Measurements from ENCODE around the gene ZNF550.

Gene ZNF550

DNA sequence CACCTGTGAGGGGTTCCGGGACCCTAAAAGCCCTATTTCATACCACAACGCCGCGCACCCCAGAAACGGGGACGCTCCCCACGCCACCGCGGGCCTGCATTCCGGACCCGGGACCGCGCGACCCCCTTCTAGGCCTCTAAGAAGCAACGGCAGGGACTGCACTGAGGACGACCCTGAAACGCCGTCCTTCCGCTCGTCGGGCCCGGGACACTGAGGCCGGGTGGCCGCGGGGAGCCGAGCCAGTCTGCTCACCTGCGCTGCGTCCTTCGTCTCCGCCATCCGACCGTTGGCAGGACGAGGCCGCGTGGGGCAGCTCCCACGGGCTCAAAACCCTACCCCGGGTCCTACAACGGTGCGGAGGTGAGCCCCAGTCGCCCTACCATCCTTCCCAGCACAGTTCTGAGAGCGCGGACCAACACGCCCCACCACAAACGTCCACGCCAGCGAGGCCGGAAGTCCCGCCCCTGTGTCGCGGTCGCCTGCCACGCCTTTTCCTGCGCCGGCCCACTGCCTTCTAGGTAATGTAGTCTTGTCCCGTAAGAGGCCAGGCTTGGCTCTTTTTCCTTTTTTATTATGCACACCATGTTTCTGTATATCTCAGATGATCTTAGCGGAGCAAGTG, at the start of gene ZNF550:
ZNF550 (minus strand) TSS at position 460 of the 622 bp plus-strand sequence; CDS start at position 279, 181 bp downstream.
- peak; percentile 94 for DNase-seq (ENCODE audit: low spot score)

DNA sequence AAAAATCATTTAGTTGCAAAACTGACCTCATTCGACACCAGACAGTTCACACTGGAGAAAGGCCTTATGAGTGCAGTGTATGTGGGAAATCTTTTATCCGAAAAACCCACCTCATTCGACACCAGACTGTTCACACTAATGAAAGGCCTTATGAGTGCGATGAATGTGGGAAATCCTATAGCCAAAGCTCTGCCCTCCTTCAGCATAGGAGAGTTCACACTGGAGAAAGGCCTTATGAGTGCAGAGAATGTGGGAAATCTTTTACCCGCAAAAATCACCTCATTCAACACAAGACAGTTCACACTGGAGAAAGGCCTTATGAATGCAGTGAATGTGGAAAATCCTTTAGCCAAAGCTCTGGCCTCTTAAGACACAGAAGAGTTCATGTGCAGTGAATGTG, 47.3 kb upstream of the ZNF550 start:
- no peak for DNase-seq (ENCODE audit: low spot score)

DNA sequence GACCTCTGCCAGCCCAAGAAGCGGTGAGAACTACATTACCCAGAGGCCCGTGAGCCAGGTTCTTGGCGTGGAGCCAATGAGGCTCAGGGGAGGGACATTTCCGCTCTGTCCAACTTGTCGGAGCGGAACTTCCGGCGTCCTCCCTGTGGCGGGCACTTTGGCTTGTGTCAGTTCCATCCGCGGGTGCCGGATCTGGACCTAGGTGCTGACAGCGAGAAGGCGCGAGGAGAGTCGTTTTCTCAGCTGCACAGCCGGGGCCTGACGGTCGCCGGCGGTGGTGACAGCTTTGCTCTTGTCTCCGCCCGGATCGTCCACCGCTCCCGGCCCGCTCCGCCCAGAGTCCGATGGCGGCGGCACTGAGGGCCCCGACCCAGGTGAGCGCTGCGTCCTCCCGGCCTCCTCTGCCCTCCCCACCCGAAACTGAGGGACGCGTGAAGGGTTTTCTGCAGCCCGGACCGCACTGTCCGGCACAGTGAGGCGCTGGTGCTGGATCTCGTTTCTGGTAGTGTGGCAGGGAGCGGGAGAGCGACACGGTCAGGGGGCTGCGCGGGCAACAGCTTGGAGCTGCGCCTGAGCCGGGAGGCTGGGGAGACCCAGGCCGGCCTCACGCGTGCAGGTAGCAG, 40.2 kb upstream of the ZNF550 start, which contains the start of gene ZNF530:
ZNF530 (plus strand) TSS at position 125 of the 623 bp plus-strand sequence. CDS start 4,461 bp downstream, outside the sequence.
- peak; percentile 94 for DNase-seq (ENCODE audit: low spot score)

DNA sequence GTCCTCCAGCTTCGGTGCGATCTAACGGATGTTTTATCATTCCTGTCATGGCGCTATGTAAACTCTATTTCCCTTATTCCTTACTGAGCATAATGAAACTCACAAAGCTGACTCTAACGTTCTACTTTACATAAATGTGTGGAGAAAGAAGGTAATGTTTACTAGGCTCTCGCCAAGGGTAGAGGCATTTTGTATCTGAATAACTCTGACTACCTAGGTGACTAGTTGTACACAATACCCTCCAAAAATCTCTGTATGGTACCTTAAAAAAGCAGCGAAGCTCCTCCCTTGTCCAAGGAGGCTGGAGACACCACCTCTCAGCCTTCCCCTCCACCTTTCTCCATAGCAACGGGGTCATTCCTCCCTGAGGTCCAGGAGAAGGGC, 39.7 kb upstream of the ZNF550 start:
- DNase-seq (ENCODE audit: low spot score), result no peak

DNA sequence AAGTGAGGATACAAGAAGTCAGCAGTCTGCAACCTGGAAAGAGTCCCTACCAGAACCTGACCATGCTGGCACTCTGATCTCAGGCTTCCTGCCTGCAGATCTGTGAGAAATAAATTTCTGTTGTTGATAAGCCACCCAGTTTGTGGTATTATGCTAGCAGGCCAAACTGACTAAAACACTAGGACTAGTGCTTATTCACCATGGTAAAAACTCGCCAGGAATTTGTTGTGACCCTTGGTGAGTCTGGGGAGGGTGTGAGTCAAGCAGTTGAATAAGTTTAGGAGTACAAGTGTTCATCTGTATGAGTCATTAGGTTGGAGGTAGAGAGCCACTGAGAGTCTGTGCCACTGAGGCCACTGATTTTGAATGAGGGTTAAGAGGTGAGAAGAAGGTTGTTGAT, 27.9 kb upstream of the ZNF550 start:
- no peak for DNase-seq (ENCODE audit: low spot score)

DNA sequence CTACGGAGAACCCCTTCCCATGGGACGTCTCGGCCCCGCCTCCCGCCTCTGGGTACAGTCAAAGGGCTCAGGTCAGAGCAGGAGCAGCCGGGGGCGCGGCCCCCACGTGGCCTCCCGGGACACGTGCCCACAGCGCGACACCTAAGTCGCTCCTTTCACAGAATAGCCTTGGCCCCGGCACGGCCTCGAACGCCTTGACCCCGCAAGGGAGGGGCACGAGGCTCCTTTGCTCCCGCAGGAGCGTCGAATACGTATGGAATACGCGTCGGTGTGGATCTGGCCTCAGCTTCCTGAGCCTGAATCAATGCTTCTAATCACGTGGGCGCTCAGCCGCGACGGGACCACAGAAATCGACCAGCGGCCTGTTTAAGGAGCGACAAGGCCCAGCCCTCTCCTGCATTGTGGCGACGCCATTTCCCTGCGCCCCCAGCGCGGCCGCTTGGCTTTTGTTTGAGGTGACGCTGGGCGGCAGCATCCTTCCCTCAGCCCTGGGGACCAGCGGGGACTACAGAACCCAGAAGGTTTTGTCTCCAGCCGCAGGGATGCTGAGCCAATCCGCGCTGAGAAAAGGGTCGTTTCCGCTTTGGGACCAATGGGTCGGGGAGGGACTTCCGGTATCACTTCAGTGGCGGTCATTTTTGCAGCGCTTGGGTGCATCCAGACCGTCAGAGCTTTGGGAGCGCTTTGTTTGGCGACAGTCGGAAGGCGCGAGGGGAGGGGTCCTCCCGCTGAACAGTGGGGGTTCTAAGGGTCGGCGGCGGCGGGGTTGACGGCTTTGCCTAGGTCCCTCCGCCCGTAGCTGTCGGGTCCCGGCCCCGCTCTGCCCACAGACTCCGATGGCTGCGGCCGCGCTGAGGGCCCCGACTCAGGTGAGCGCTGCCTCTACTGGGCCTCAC, 24.1 kb upstream of the ZNF550 start, which contains the start of gene ZIK1:
ZIK1 (plus strand) TSS at position 625 of the 896 bp plus-strand sequence; CDS start at position 837, 212 bp downstream.
- DNase-seq (ENCODE audit: low spot score), result peak; percentile 92

- DNase-seq (ENCODE audit: low spot score), result no peak
Observed at GRCh38 chr19:57583104-57583520, 23.4 kb upstream of the ZNF550 start.

DNA sequence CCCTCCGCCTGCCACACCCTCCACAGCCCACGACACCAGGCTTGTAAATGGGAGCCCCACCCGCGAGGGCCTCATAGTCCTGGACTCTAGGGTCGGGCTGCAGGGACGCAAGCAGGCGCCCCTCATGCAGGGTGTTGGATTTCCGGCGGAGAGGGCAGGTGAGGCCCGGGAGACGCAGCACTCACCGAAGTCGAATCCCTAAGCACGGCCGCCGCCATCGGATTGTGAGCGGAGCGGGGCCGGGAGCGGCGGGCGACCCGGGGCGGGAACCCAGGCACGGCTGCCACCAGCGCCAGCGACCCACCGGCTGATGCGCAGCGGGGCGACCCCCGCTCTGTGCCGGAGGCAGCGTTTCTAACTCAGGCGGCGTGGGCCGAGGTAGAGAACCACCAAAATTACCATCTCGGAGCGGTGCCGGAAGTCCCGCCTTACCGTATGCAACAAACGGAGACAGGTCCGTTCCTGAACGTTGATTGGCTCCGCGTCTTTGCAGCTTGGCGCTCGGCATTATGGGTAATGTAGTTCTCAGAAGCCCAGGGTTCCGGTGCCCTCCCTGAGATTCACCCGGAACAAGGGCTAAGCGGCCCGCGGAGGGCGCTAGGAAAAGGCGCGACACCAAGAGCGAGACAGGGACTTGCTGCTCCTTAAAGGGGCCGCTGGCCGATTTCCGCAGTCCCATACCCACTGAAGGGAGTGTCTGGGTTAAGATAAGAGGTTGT, 19.0 kb upstream of the ZNF550 start, which contains the start of gene ZNF416:
ZNF416 (minus strand) TSS at position 425 of the 719 bp plus-strand sequence; CDS start at position 218, 207 bp downstream.
- DNase-seq (ENCODE audit: low spot score), result peak; percentile 94

DNA sequence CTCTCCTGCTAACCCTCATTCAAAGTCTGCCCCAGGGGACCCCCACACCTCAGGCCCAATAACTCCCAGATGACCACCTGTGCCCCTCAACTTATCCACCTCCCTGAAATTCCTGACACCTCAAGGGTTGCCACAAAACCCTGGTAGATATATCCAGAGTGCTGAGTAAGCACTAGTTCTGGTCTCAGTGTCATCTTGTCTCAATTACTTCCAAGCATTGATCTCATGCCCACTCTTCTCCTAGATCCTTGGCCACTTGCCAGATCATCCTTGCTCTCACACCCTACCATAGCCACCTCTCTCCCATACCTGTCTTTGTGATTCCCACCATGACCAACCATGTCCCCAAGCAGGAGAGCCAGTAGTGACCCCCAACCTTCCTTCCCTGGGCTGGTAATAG, 17.0 kb upstream of the ZNF550 start:
- no peak for DNase-seq (ENCODE audit: low spot score)

DNA sequence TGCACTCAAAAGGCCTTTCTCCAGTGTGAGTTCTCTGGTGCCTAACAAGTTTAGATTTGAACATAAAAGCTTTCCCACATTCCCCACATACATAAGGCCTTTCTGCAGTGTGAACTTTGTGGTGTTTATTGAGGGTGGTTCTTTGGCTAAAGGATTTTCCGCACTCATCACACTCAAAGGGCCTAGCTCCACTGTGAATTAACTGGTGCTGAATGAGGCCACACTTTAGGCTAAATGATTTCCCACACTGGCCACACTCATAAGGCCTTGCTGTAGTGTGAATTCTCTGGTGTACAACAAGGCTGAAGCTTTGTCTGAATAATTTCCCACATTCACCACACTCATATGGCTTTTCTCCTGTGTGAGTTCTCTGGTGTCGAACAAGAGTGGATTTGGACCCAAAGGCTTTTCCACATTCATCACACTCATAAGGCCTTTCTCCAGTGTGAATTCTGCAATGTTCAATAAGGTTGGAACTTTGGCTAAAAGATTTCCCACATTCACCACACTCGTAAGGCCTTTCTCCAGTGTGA, 12.8 kb upstream of the ZNF550 start:
- DNase-seq (ENCODE audit: low spot score), result no peak

DNA sequence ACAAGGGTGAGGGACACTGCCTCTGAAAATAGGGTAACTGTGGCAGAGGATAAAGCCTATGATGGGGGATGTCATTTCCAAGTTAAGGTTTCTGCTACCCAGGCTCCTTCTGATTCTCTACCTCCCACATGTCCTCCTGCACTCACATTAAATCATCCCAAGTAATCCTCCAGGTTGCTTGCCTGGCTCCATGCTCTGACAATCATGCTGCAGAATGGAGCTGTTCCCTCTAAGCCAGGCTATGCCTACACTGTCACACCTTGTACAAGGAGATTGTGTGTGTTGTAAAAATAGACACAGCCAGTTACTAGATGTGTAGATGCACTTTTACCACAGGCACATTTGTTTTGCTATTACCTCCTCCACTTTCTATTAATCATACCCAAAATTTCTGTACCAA, 11.0 kb upstream of the ZNF550 start:
- DNase-seq (ENCODE audit: low spot score), result no peak

GRCh38 chr19:57566396-57567265, 7.0 kb upstream of the ZNF550 start:
- no peak for DNase-seq (ENCODE audit: low spot score)

GRCh38 chr19:57563547-57563946, 3.9 kb upstream of the ZNF550 start:
- DNase-seq (ENCODE audit: low spot score), result no peak

- DNase-seq (ENCODE audit: low spot score), result no peak
Observed at GRCh38 chr19:57560049-57560491, 407 bp upstream of the ZNF550 start.

DNA sequence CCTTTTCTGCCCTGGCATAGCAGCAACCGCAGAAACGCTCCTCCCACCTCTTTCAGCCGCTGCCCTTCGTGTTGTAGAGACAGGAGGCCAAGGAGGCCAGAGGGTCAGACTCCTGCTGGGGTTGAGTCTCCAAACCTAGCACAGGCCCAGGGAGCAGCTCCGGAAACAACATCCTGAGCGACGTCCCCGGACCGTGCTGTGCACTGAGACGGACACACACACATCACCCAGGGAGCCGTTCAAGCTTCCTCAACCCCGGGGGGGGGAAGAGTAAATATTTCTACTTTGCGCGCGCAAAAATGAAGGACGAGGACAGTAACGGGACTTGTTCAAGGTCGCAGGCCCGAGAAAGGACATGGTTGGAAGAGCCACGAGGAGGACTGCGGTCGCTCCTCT, 657 bp downstream of the ZNF550 start:
- no peak for DNase-seq (ENCODE audit: low spot score)

DNA sequence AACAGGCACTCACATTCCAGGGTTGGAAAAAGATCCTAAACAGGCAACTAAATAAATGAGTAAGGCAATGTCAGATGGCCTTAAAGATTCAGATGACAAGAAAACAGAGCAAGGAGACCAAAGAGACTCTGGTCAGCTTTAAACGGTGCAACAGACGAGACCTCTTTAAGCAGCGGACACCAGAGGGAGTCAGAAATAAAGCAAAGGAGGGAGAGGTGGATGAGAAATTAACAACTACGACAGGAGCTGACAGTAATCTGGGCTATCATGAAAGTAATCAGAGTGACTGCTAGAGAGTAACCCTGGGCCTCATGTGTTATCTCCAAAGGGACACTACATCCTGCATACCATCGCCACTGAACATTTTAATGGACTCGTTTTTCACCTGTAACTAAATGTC, 1.1 kb downstream of the ZNF550 start:
- DNase-seq (ENCODE audit: low spot score), result no peak

DNA sequence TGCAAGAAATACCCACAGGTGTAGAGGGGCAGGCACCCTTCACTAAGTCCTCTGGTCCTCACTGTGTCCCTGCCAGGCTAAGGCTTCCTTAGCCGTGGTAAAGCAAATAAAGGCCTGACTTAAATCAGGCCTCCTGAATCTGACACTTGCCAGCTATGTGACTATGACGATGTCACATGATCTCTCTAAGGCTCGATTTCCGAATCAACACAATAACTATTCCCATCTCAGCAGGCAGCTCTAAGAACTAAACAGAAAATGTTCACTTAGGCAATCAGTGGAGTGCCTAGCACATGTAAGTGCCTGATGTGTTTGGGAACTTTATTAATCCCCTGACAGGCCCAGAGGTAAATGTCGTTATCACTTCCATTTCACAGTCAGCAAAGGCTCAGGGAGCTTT, 2.0 kb downstream of the ZNF550 start:
- no peak for DNase-seq (ENCODE audit: low spot score)

DNA sequence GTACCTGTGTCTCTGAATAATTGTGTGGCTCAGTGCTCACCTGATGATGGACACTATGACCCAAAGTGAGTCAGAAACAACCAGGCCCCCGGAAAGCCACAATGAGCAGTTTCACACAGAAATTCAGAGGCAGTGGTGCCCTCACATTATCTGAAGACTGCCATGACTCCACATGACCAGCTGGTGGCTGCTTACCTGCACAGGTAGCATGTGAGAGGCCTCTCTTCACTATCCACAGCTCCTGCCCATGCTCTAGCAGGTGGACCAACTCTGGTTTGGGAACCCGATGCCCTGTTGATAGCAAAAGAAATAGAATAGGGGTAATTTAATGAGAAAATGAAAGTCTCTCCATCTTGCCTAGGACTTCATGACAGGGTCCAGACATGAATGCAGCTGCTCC, 7.2 kb downstream of the ZNF550 start:
- DNase-seq (ENCODE audit: low spot score), result no peak

DNA sequence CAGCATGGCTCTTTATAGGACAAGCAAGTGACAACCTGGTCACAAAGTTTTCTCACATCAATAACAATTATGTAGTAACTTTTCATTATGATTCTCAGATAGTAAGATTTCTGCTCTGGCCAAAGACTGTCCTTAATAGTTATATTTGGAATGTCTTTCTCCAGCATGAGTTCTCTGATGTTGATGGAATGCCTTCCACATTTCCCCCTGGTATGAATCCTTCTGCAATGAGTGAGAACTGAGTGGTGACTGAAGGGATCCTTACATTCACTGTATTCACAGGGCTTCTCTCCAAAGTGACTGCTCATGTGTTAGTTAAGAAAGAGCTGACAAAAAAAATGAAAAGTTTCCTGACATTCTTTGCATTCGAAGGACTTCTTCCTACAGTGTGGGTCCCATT, 13.2 kb downstream of the ZNF550 start:
- no peak for DNase-seq (ENCODE audit: low spot score)

- no peak for DNase-seq (ENCODE audit: low spot score)
Observed at GRCh38 chr19:57537953-57538547, 21.6 kb downstream of the ZNF550 start.
